22Rv1 (cell line): ENCODE results near the gene NARS2.

Experiments used
- CTCF ChIP-seq: fragments of 450-650 bp; IDR thresholded peaks from 2 replicates; pipeline ENCODE4 v1.5.1; 2017; ENCODE audit warnings: mild to moderate bottlenecking
- ZFX ChIP-seq: fragments of 450-650 bp; IDR thresholded peaks from 2 replicates; pipeline ENCODE4 v1.6.1; 2017; ENCODE audit warnings: antibody characterized with exemption, borderline replicate concordance

GRCh38 chr11:78603792-78604191 lies 29.1 kb upstream of the NARS2 start:
- TF ChIP-seq ZFX: no peak
- no peak for TF ChIP-seq CTCF
